Natural killer cell (primary cell): Measurements from ENCODE around the gene MRPL53. TPM values are rescaled to one million over a fixed set of nuclear protein-coding genes. Genes with fewer than 3 reads are reported as not detected.
A peak's percentile ranks its signal among the peaks of the same experiment; 100 is the strongest.
"Not testable (repeated sequence)": the region's sequence is repeated elsewhere in the genome, so short reads cannot be mapped to it uniquely, and the experiment has no call there.

Experiments used
- ATAC-seq, 3 donors: fragments of 150-1000 bp in 2 of 3; fragments of 200-7000 bp in 1 of 3; cut with Tn5 transposase; 1 replicate in 1 of 3; 2 replicates in 2 of 3; pipeline ENCODE4 v1.10.0; 2021; ENCODE audit warnings: mild to moderate bottlenecking in 2 of 3, moderate library complexity in 2 of 3
- DNase-seq, 2 donors: peaks; one replicate each; pipeline versions ENCODE4 v3.0.0 to v3.0.0-alpha.2; 2013 to 2021; ENCODE audit warnings: mixed read lengths in 1 of 2
- H3K27ac ChIP-seq: one replicate; pipeline ENCODE4 v1.5.1; 2013; ENCODE audit warnings: mild to moderate bottlenecking, low read length
- H3K27me3 ChIP-seq: one replicate; pipeline ENCODE4 v1.6.1; 2013; ENCODE audit warnings: low read length; ENCODE audit not compliant: control insufficient read depth, insufficient read depth
- H3K36me3 ChIP-seq: one replicate; pipeline ENCODE4 v1.6.1; 2013; ENCODE audit warnings: low read length; ENCODE audit not compliant: control insufficient read depth, insufficient read depth
- H3K4me1 ChIP-seq: one replicate; pipeline ENCODE4 v1.6.1; 2013; ENCODE audit warnings: low read length; ENCODE audit not compliant: control insufficient read depth, insufficient read depth
- H3K4me3 ChIP-seq: one replicate; pipeline ENCODE4 v1.5.1; 2013; ENCODE audit warnings: low read length
- H3K9me3 ChIP-seq: one replicate; pipeline ENCODE4 v1.6.1; 2013; ENCODE audit warnings: low read length; ENCODE audit not compliant: control insufficient read depth, insufficient read depth
- H3K27ac Mint-ChIP-seq, 2 donors: one replicate each; pipeline ENCODE4 v1.8.0; 2022; ENCODE audit warnings: mild to moderate bottlenecking in 2 of 2, mixed read lengths in 2 of 2, moderate library complexity in 1 of 2
- H3K27me3 Mint-ChIP-seq, 2 donors: one replicate each; pipeline ENCODE4 v1.8.0; 2022; ENCODE audit warnings: low read depth in 2 of 2, mixed read lengths in 2 of 2
- H3K36me3 Mint-ChIP-seq: one replicate; pipeline ENCODE4 v1.8.0; 2022; ENCODE audit warnings: mixed read lengths
- H3K4me1 Mint-ChIP-seq, 2 donors: one replicate each; pipeline ENCODE4 v1.8.0; 2022; ENCODE audit warnings: mixed read lengths in 2 of 2
- H3K4me3 Mint-ChIP-seq: one replicate; pipeline ENCODE4 v1.8.0; 2022; ENCODE audit warnings: mild to moderate bottlenecking, moderate library complexity, mixed read lengths
- H3K9me3 Mint-ChIP-seq, 2 donors: one replicate each; pipeline ENCODE4 v1.8.0; 2022; ENCODE audit warnings: mixed read lengths in 2 of 2
- WGBS: methylation state at CpG from one replicate; pipeline ENCODE4 v1.1.7; 2013; ENCODE audit warnings: missing lambda C conversion rate; ENCODE audit not compliant: insufficient coverage; 5-methylcytosine and 5-hydroxymethylcytosine counted together
- intact Hi-C: fragments of 100-400 bp; cut with micrococcal nuclease; formaldehyde crosslinking; loops from one replicate; pipeline ENCODE4 v1.14.2; 2022
- total RNA-seq, 4 donors: library from RNA; stranded (reverse); fragments of 120-200 nt in 1 of 4; gene quantifications; one replicate each; pipeline versions ENCODE4 v1.2.3 to v1.2.4, GENCODE V29; 2013 to 2022
- TF ChIP-seq, protein P1 (sequence below): fragments of 200-600 bp; IDR thresholded peaks from one replicate; pipeline ENCODE4 v1.8.0; 2022; ENCODE audit warnings: antibody characterized with exemption

The MRPL53 gene
- total RNA-seq, 3 donors from 2014 or later (not counting 1 experiment from before 2014, with no cell fraction given), result 42.4 to 49.7 (median 42.4) TPM

DNA sequence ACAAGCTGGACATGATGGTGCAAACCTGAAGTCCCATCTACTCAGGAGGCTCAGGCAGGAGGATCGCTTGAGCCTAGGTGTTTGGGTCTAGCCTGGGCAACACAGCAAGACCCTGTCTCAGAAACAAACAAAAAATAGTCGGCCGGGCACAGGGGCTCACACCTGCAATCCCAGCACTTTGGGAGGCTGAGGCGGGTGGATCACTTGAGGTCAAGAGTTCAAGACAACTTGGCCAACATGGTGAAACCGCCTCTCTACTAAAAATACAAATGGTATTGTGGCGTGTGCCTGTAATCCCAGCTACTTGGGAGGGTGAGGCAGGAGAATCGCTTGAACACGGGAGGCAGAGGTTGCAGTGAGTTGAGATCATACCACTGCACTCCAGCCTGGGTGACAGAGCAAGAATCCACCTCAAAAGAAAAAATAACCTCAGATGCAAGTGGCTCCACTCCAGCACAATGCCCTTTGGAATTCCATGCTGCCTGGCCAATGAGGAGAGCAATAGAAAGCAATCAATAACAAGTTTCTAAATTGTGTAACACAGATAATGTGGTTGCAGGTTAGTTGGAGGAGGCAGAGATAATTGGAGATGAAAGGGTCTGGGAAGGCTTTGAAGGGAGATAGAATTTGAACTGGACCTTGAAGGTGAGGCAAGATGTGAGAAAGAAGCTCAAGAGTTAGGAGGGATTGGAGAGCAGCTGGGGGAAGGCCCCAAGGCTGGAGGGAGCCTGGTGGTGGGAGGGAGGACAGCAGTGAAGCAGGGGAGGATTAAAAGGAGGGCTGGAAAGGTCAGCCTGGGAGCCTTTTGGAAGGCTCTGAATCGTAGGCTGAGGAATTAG lies 16.4 kb upstream of the MRPL53 start:
- no peak overlapping the region for H3K4me3 Mint-ChIP-seq
- DNase-seq (no peak), ATAC-seq (no peak)
- Histone ChIP-seq H3K27ac (no peak overlapping the region), H3K4me1 (peaks cover 2% of the 10 kb centered on the region), H3K4me3 (no peak overlapping the region), H3K36me3 (peaks cover 46% of the 10 kb centered on the region), H3K27me3 (no peaks in the 10 kb centered on the region), H3K9me3 (no peaks in the 10 kb centered on the region)
- TF ChIP-seq, protein P1, sequence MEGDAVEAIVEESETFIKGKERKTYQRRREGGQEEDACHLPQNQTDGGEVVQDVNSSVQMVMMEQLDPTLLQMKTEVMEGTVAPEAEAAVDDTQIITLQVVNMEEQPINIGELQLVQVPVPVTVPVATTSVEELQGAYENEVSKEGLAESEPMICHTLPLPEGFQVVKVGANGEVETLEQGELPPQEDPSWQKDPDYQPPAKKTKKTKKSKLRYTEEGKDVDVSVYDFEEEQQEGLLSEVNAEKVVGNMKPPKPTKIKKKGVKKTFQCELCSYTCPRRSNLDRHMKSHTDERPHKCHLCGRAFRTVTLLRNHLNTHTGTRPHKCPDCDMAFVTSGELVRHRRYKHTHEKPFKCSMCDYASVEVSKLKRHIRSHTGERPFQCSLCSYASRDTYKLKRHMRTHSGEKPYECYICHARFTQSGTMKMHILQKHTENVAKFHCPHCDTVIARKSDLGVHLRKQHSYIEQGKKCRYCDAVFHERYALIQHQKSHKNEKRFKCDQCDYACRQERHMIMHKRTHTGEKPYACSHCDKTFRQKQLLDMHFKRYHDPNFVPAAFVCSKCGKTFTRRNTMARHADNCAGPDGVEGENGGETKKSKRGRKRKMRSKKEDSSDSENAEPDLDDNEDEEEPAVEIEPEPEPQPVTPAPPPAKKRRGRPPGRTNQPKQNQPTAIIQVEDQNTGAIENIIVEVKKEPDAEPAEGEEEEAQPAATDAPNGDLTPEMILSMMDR, result no peak
- peaks cover 8% of the 10 kb centered on the region for H3K36me3 Mint-ChIP-seq
- H3K4me1 Mint-ChIP-seq, result peaks cover 5 to 18% of the 10 kb centered on the region in 2 donors
- no peak overlapping the region for H3K27ac Mint-ChIP-seq
- intact Hi-C loops, result no loop called here
- WGBS, result 99% methylated on average over 9 of the region's 9 CpGs
- no peaks in the 10 kb centered on the region for H3K27me3 Mint-ChIP-seq
- no peaks in the 10 kb centered on the region for H3K9me3 Mint-ChIP-seq

DNA sequence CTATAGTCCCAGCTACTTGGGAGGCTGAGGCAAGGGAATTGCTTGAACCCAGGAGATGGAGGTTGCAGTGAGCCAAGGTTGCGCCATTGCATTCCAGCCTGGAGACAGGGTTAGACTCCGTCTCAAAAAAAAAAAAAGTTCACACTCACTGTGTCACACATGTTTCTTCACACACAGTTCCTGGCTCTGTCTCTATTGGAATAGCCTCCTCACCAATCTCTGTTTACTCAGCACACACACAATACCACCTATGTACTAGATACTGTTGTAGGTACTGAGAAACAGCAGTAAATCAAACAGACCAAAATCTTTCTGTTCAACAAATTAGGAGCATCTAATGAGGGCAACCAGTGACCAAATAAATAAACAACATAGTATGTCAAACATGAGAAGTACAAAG lies 13.7 kb upstream of the MRPL53 start:
- H3K27me3 Mint-ChIP-seq, result no peaks in the 10 kb centered on the region
- 93% methylated on average over 2 of the region's 2 CpGs for WGBS
- H3K36me3 Mint-ChIP-seq, result peaks cover 8% of the 10 kb centered on the region
- H3K9me3 ChIP-seq, result no peaks in the 10 kb centered on the region
- ATAC-seq, result no peak
- no peak for DNase-seq
- TF ChIP-seq, protein P1, result no peak
- no peak overlapping the region for H3K27ac Mint-ChIP-seq
- intact Hi-C loops, result no loop called here
- H3K27me3 ChIP-seq, result no peaks in the 10 kb centered on the region
- peaks cover 19 to 38% of the 10 kb centered on the region in 2 donors for H3K4me1 Mint-ChIP-seq
- H3K36me3 ChIP-seq, result peaks cover 20% of the 10 kb centered on the region
- no peak overlapping the region for H3K4me3 ChIP-seq
- H3K4me1 ChIP-seq, result peaks cover 21% of the 10 kb centered on the region
- H3K4me3 Mint-ChIP-seq, result no peak overlapping the region
- H3K9me3 Mint-ChIP-seq, result no peaks in the 10 kb centered on the region
- no peak overlapping the region for H3K27ac ChIP-seq

DNA sequence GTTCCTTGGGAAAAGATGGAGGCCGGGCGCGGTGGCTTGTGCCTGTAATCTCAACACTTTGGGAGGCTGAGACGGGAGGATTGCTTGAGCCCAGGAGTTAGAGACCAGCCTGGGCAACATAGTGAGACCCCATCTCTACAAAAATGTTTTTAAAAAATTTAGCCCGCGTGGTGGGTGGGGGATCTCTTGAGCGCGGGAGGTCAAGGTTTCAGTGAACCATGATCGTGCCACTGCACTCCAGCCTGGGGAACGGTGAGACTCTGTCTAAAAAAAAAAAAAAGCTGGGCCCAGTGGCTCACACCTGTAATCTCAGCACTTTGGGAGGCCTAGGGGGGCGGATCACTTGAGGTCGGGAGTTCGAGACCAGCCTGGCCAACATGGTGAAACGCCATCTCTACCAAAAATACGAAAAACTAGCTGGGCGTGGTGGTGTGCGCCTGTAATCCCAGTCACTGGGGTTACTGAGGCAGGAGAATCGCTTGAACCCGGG lies 11.2 kb upstream of the MRPL53 start:
- not testable (repeated sequence) for DNase-seq, H3K27me3 ChIP-seq, H3K36me3 Mint-ChIP-seq, H3K9me3 ChIP-seq, H3K9me3 Mint-ChIP-seq, ATAC-seq, H3K27me3 Mint-ChIP-seq
- 89% methylated on average over 19 of the region's 19 CpGs for WGBS
- Mint-ChIP-seq H3K27ac (peak overlapping the region; percentile 97), H3K4me1 (peaks cover 24 to 35% of the 10 kb centered on the region in 2 donors), H3K4me3 (peak overlapping the region; percentile 99)
- peaks cover 29% of the 10 kb centered on the region for H3K4me1 ChIP-seq
- H3K27ac ChIP-seq, result peak overlapping the region; percentile 88
- intact Hi-C loops, result loop anchor here (1.0 to 2.0 kb wide), 8 partner anchors 11 to 393 kb away; partner anchors contain the start of genes C2orf81, INO80B, MRPL53 and PCGF1
- peak overlapping the region; percentile 81 for H3K4me3 ChIP-seq
- peaks cover 21% of the 10 kb centered on the region for H3K36me3 ChIP-seq
